ENCODE results near the gene CA10.

CA10 gene

GRCh38 chr17:51947160-51947735 lies 211.3 kb downstream of the CA10 start:
- no peak for DNase-seq (ENCODE audit: low read depth)

GRCh38 chr17:51946311-51946710 lies 212.2 kb downstream of the CA10 start:
- no peak for DNase-seq (ENCODE audit: low read depth)

- no peak for DNase-seq (ENCODE audit: low read depth)
Observed at GRCh38 chr17:51941272-51941671, 217.2 kb downstream of the CA10 start.

- no peak for DNase-seq (ENCODE audit: low read depth)
Observed at GRCh38 chr17:51937264-51937663, 221.2 kb downstream of the CA10 start.

- DNase-seq (ENCODE audit: low read depth), result no peak
Observed at GRCh38 chr17:51935477-51935876, 223.0 kb downstream of the CA10 start.

GRCh38 chr17:51933647-51934046 lies 224.9 kb downstream of the CA10 start:
- no peak for DNase-seq (ENCODE audit: low read depth)

GRCh38 chr17:51926448-51926847 lies 232.1 kb downstream of the CA10 start:
- no peak for DNase-seq (ENCODE audit: low read depth)

- no peak for DNase-seq (ENCODE audit: low read depth)
Observed at GRCh38 chr17:51921500-51921899, 237.0 kb downstream of the CA10 start.

- DNase-seq (ENCODE audit: low read depth), result no peak
Observed at GRCh38 chr17:51914577-51914976, 243.9 kb downstream of the CA10 start.

- DNase-seq (ENCODE audit: low read depth), result no peak
Observed at GRCh38 chr17:51913491-51914205, 244.9 kb downstream of the CA10 start.

- DNase-seq (ENCODE audit: low read depth), result no peak
Observed at GRCh38 chr17:51912939-51913338, 245.6 kb downstream of the CA10 start.

- no peak for DNase-seq (ENCODE audit: low read depth)
Observed at GRCh38 chr17:51911237-51911636, 247.3 kb downstream of the CA10 start.

- no peak for DNase-seq (ENCODE audit: low read depth)
Observed at GRCh38 chr17:51909971-51910370, 248.5 kb downstream of the CA10 start.

GRCh38 chr17:51908841-51909537 lies 249.5 kb downstream of the CA10 start:
- no peak for DNase-seq (ENCODE audit: low read depth)

- no peak for DNase-seq (ENCODE audit: low read depth)
Observed at GRCh38 chr17:51907041-51907440, 251.5 kb downstream of the CA10 start.

- no peak for DNase-seq (ENCODE audit: low read depth)
Observed at GRCh38 chr17:51904379-51904778, 254.1 kb downstream of the CA10 start.

- no peak for DNase-seq (ENCODE audit: low read depth)
Observed at GRCh38 chr17:51901242-51901641, 257.3 kb downstream of the CA10 start.

- DNase-seq (ENCODE audit: low read depth), result no peak
Observed at GRCh38 chr17:51891936-51892335, 266.6 kb downstream of the CA10 start.

GRCh38 chr17:51890710-51891109 lies 267.8 kb downstream of the CA10 start:
- DNase-seq (ENCODE audit: low read depth), result no peak

- no peak for DNase-seq (ENCODE audit: low read depth)
Observed at GRCh38 chr17:51888816-51889215, 269.7 kb downstream of the CA10 start.

GRCh38 chr17:51876986-51877385 lies 281.5 kb downstream of the CA10 start:
- DNase-seq (ENCODE audit: low read depth), result no peak

- no peak for DNase-seq (ENCODE audit: low read depth)
Observed at GRCh38 chr17:51873302-51873701, 285.2 kb downstream of the CA10 start.

GRCh38 chr17:51869387-51869786 lies 289.1 kb downstream of the CA10 start:
- no peak for DNase-seq (ENCODE audit: low read depth)
